ENCODE measurements around the gene ZNF197. TPM values are rescaled to one million over a fixed set of nuclear protein-coding genes. Genes with fewer than 3 reads are reported as not detected.
"Not testable (repeated sequence)": the region's sequence is repeated elsewhere in the genome, so short reads cannot be mapped to it uniquely, and the experiment has no call there.

Gene ZNF197
- total RNA-seq, 1 experiment from 2014 or later, result 16.4 TPM

- no peak for TF ChIP-seq ZNF532 (CRISPR knock-in tag; IDR thresholded peaks at IDR 0.05; ENCODE audit: borderline replicate concordance)
- no peak for TF ChIP-seq ZNF263 (CRISPR knock-in tag; IDR thresholded peaks at IDR 0.05; ENCODE audit: low read depth)
Observed at GRCh38 chr3:44666346-44666745, 41.5 kb downstream of the ZNF197 start (continued).

- no peak overlapping the region for H3K27ac Mint-ChIP-seq
- CTCF ChIA-PET, result interaction anchor here (0.7 kb wide), 1 partner anchor 260 kb away, joined by 5 read pairs; no protein-coding TSS in a partner anchor
- POLR2A ChIA-PET, result interaction anchor here (0.6 kb wide), 1 partner anchor 936 kb away, joined by 4 read pairs; no protein-coding TSS in a partner anchor
- no peaks in the 10 kb centered on the region for H3K4me1 Mint-ChIP-seq
- peaks cover 32% of the 10 kb centered on the region for H3K9me3 Mint-ChIP-seq
- H3K36me3 Mint-ChIP-seq, result peaks cover 4% of the 10 kb centered on the region
- ATAC-seq (no peak; the same call in 1 of the 2 replicates), DNase-seq (ENCODE audit: low spot score) (no peak)
- peaks cover 11% of the 10 kb centered on the region for H3K27me3 Mint-ChIP-seq (ENCODE audit: low read depth)
- no peak overlapping the region for H3K4me3 Mint-ChIP-seq
- TF ChIP-seq PREB (CRISPR knock-in tag; IDR thresholded peaks at IDR 0.05; ENCODE audit: borderline replicate concordance) (no peak), ZNF219 (CRISPR knock-in tag; IDR thresholded peaks at IDR 0.05; ENCODE audit: borderline replicate concordance) (no peak), FOXP4 (CRISPR knock-in tag; IDR thresholded peaks at IDR 0.05) (no peak), HMGXB4 (CRISPR knock-in tag; IDR thresholded peaks at IDR 0.05) (no peak), ZNF532 (CRISPR knock-in tag; IDR thresholded peaks at IDR 0.05; ENCODE audit: borderline replicate concordance) (no peak), IRF2 (CRISPR knock-in tag; IDR thresholded peaks at IDR 0.05; ENCODE audit: borderline replicate concordance, low read depth) (no peak), FOXP1 (CRISPR knock-in tag; IDR thresholded peaks at IDR 0.05; ENCODE audit: borderline replicate concordance) (no peak), JAZF1 (CRISPR knock-in tag; IDR thresholded peaks at IDR 0.05) (no peak), HMGA2 (CRISPR knock-in tag; IDR thresholded peaks at IDR 0.05) (no peak)
Observed at GRCh38 chr3:44669760-44670159, 44.9 kb downstream of the ZNF197 start.

GRCh38 chr3:44673466-44673865, 48.6 kb downstream of the ZNF197 start:
- H3K4me3 Mint-ChIP-seq; ATAC-seq; CTCF ChIA-PET; DNase-seq (ENCODE audit: low spot score); H3K36me3 Mint-ChIP-seq; H3K4me1 Mint-ChIP-seq; H3K27ac Mint-ChIP-seq: not testable (repeated sequence)
- peaks cover 32% of the 10 kb centered on the region for H3K9me3 Mint-ChIP-seq
- POLR2A ChIA-PET, result interaction anchor here (0.7 kb wide), 1 partner anchor 19 kb away, joined by 3 read pairs; no protein-coding TSS in a partner anchor
- H3K27me3 Mint-ChIP-seq (ENCODE audit: low read depth), result peaks cover 18% of the 10 kb centered on the region

Data from WTC11 (cell line).